HG03159 (cell line): ENCODE data around the gene MICAL3.
"Not testable (repeated sequence)": the region's sequence is repeated elsewhere in the genome, so short reads cannot be mapped to it uniquely, and the experiment has no call there.

ENCODE experiments used
- ATAC-seq: cut with Tn5 transposase; IDR thresholded peaks from one replicate; pipeline ENCODE4 v1.9.1; 2021; ENCODE audit warnings: mild to moderate bottlenecking, moderate library complexity; ENCODE audit not compliant: unreplicated experiment

The MICAL3 gene

GRCh38 chr22:17939579-17939978 lies 84.8 kb downstream of the MICAL3 start:
- no peak for ATAC-seq

- no peak for ATAC-seq
These were observed 85.3 kb downstream of the MICAL3 start for GRCh38 chr22:17939011-17939410.

GRCh38 chr22:17938484-17938924 lies 85.9 kb downstream of the MICAL3 start:
- ATAC-seq = no peak

GRCh38 chr22:17932457-17932856 lies 91.9 kb downstream of the MICAL3 start:
- ATAC-seq = not testable (repeated sequence)

GRCh38 chr22:17931400-17931825 lies 92.9 kb downstream of the MICAL3 start:
- no peak for ATAC-seq

- ATAC-seq = no peak
These were observed 93.7 kb downstream of the MICAL3 start for GRCh38 chr22:17930455-17931313.

GRCh38 chr22:17929909-17930308 lies 94.5 kb downstream of the MICAL3 start:
- no peak for ATAC-seq

- no peak for ATAC-seq
These were observed 96.0 kb downstream of the MICAL3 start for GRCh38 chr22:17928391-17928790.

GRCh38 chr22:17927062-17927461 lies 97.3 kb downstream of the MICAL3 start:
- no peak for ATAC-seq

- no peak for ATAC-seq
These were observed 97.8 kb downstream of the MICAL3 start for GRCh38 chr22:17926516-17926915.

- ATAC-seq = no peak
These were observed 98.9 kb downstream of the MICAL3 start for GRCh38 chr22:17925431-17925841.

GRCh38 chr22:17924735-17925364 lies 99.5 kb downstream of the MICAL3 start:
- ATAC-seq = no peak

- no peak for ATAC-seq
These were observed 100.3 kb downstream of the MICAL3 start for GRCh38 chr22:17924076-17924475.

- ATAC-seq = no peak
These were observed 101.1 kb downstream of the MICAL3 start for GRCh38 chr22:17922925-17923903.

GRCh38 chr22:17921871-17922821 lies 102.2 kb downstream of the MICAL3 start:
- no peak for ATAC-seq

GRCh38 chr22:17920992-17921650 lies 103.2 kb downstream of the MICAL3 start:
- ATAC-seq = no peak

- no peak for ATAC-seq
These were observed 104.2 kb downstream of the MICAL3 start for GRCh38 chr22:17920145-17920605.

- ATAC-seq = no peak
These were observed 104.9 kb downstream of the MICAL3 start for GRCh38 chr22:17919276-17920144.
